HG02798 (cell line): Measurements from ENCODE around the gene JRKL.
A peak's percentile ranks its signal among the peaks of the same experiment; 100 is the strongest.

Source experiments
- ATAC-seq: cut with Tn5 transposase; IDR thresholded peaks from one replicate; pipeline ENCODE4 v1.9.1; 2021; ENCODE audit warnings: mild to moderate bottlenecking; ENCODE audit not compliant: unreplicated experiment, poor library complexity

JRKL gene

GRCh38 chr11:96389720-96390487 lies at the start of gene JRKL, which contains the start of gene CCDC82:
JRKL (plus strand) TSS chr11:96390013; CDS start chr11:96390650, 637 bp downstream.
CCDC82 (minus strand) TSS chr11:96389912; CDS start chr11:96384747, 5,165 bp downstream.
- ATAC-seq = peak; percentile 97

- ATAC-seq = no peak
These were observed 49.3 kb upstream of the JRKL start for GRCh38 chr11:96340555-96340885.

GRCh38 chr11:96341211-96342013 lies 48.4 kb upstream of the JRKL start:
- ATAC-seq = peak; percentile 25

- ATAC-seq = no peak
These were observed 47.5 kb upstream of the JRKL start for GRCh38 chr11:96342014-96342960.

GRCh38 chr11:96342961-96343711 lies 46.7 kb upstream of the JRKL start, which contains the start of gene MAML2:
MAML2 (minus strand) TSS chr11:96343195; CDS start chr11:96341895, 1,300 bp downstream.
- ATAC-seq = peak; percentile 89

- no peak for ATAC-seq
These were observed 33.0 kb upstream of the JRKL start for GRCh38 chr11:96356848-96357247.

GRCh38 chr11:96357794-96358193 lies 32.0 kb upstream of the JRKL start:
- ATAC-seq = no peak

- ATAC-seq = no peak
These were observed 31.5 kb upstream of the JRKL start for GRCh38 chr11:96358321-96358720.

- ATAC-seq = no peak
These were observed 28.0 kb upstream of the JRKL start for GRCh38 chr11:96361778-96362177.

GRCh38 chr11:96365493-96365892 lies 24.3 kb upstream of the JRKL start:
- ATAC-seq = no peak

- no peak for ATAC-seq
These were observed 23.8 kb upstream of the JRKL start for GRCh38 chr11:96366024-96366423.

GRCh38 chr11:96367342-96367741 lies 22.5 kb upstream of the JRKL start:
- ATAC-seq = no peak

- ATAC-seq = no peak
These were observed 16.0 kb upstream of the JRKL start for GRCh38 chr11:96373826-96374225.

GRCh38 chr11:96376796-96377195 lies 13.0 kb upstream of the JRKL start:
- ATAC-seq = no peak

GRCh38 chr11:96384156-96384555 lies 5.7 kb upstream of the JRKL start:
- no peak for ATAC-seq

- no peak for ATAC-seq
These were observed 4.6 kb upstream of the JRKL start for GRCh38 chr11:96385187-96385586.

- ATAC-seq = peak; percentile 55
These were observed 708 bp upstream of the JRKL start for GRCh38 chr11:96388891-96389719.

- ATAC-seq = no peak
These were observed 627 bp downstream of the JRKL start for GRCh38 chr11:96390488-96390792.

- ATAC-seq = no peak
These were observed 2.0 kb downstream of the JRKL start for GRCh38 chr11:96391698-96392307.
